ENCODE data around the gene TMEM267.

TMEM267 gene

DNA sequence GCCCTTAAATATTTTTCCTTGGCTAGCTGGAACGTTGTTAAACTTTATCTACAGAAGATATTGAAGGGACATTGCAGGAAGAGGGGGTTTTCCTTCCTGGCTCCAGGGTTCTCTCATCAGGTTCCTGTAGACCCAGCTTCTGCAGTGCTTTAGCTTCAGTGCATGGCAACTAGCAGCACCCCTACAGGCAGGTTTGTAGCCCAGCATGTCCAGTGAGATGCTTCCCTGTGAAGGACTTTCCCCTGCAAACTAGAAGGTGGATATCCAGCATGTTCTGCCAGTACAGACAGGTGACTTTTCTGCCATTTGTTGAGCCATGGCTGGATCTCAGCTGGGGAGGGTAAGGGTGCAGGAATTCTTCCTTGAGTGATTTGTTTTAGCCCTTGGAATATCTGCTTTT lies 81.8 kb downstream of the TMEM267 start:
- DNase-seq = no peak

DNA sequence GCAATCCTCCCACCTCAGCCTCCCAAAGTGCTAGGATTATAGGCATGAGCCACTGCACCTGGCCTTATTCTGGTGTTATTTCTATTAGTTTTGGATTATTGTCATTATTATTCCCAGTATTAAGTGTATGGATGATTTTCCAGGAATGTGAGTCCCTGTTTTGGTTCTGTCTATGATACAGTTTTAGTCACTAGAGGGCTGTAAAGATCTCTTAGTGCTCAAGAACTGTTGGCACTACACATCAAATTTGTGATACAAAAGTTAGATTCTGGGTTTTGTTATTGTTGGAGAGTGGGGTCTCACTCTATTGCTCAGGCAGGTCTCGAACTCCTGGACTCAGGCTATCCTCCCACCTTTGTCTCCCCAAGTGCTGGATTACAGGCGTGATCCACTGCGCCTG lies 83.6 kb downstream of the TMEM267 start:
- no peak for DNase-seq

DNA sequence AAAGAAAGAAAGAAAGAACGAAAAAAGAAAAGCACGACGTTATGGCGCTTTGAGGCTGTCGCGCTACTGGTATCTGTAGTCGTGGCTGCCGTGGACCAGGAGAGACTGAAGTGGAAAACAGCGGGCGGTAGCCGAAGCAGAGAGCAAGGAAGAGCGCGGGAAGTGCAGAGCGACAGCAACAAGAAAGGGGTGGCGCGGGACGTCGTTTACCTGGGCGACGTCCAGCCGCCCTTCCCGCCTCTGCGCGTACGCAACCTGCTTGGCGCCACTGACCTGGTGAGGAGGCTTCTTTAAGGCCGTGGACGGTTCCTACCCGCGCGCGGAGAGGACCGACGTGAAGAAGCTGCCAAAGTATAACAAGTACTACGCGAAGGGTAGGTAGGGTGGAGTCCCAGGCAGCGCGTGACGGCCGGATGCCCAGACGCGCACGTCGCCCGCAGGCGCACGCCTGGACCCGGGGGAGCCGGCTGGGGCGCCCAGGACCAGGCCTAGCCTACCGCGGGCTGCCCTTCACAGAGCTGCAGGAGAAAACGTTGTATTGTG lies 86.8 kb downstream of the TMEM267 start:
- DNase-seq = peak; percentile 83
